Body of pancreas (tissue), 4 donors: Measurements from ENCODE around the gene EEF1AKMT3. TPM values are rescaled to one million over a fixed set of nuclear protein-coding genes. Genes with fewer than 3 reads are reported as not detected.
A peak's percentile ranks its signal among the peaks of the same experiment; 100 is the strongest.

ENCODE experiments used
- ATAC-seq: fragments of 150-250 bp; one replicate; pipeline ENCODE4 v1.9.1; 2016
- DNase-seq, 4 donors: peaks; one replicate each; pipeline ENCODE4 v3.0.0-alpha.2; 2019
- H3K27ac ChIP-seq, 4 donors: fragments of 200-600 bp; sonication (generic); 1 replicate in 3 of 4; 2 replicates in 1 of 4; pipeline versions ENCODE4 v1.5.1 to v1.6.1; 2016 to 2019; ENCODE audit warnings: mild to moderate bottlenecking in 1 of 4, mixed read lengths in 1 of 4, moderate library complexity in 1 of 4
- H3K27me3 ChIP-seq, 2 donors: fragments of 200-600 bp; sonication (generic); one replicate each; pipeline ENCODE4 v1.6.0; 2016; ENCODE audit warnings: mild to moderate bottlenecking in 1 of 2
- H3K36me3 ChIP-seq, 2 donors: fragments of 200-600 bp; sonication (generic); replicated peaks in 1 of 2; 2 replicates each; pipeline ENCODE4 v1.5.1; 2016; ENCODE audit warnings: low read depth in 2 of 2; ENCODE audit not compliant: insufficient read depth in 1 of 2
- H3K4me1 ChIP-seq: fragments of 200-600 bp; sonication (generic); one replicate; pipeline ENCODE4 v1.6.0; 2016
- H3K4me3 ChIP-seq, 2 donors: fragments of 200-600 bp; sonication (generic); 1 replicate in 1 of 2; 2 replicates in 1 of 2; pipeline ENCODE4 v1.5.1; 2016 to 2019
- H3K9me3 ChIP-seq, 3 donors: fragments of 200-600 bp; sonication (generic); 1 replicate in 2 of 3; 2 replicates in 1 of 3; pipeline ENCODE4 v1.5.1; 2016
- CTCF ChIP-seq, 7 experiments: fragments of 450-650 bp in 4 of 7; fragments of 200-600 bp in 3 of 7; sonication (generic) in 3 of 7; IDR thresholded peaks; one replicate each; pipeline ENCODE4 v1.5.1; 2016 to 2019; ENCODE audit warnings: antibody characterized with exemption in 7 of 7
- POLR2A ChIP-seq, 3 donors: fragments of 450-650 bp; IDR thresholded peaks; one replicate each; pipeline ENCODE4 v1.6.1; 2016; ENCODE audit warnings: antibody characterized with exemption in 3 of 3, mild to moderate bottlenecking in 2 of 3
- WGBS, 2 donors: methylation state at CpG; one replicate each; pipeline ENCODE4 v1.1.5; 2017; 5-methylcytosine and 5-hydroxymethylcytosine counted together
- intact Hi-C: fragments of 100-400 bp; cut with DNase I; formaldehyde crosslinking; loops from one replicate; pipeline ENCODE4 v1.15.1; 2023
- total RNA-seq, 2 donors: library from RNA; depleted of rRNA; stranded (reverse); fragments of >200 nt; gene quantifications; one replicate each; pipeline ENCODE4 v1.1.0, GENCODE V29; 2016

EEF1AKMT3 gene
- total RNA-seq, 2 donors from 2014 or later = 11.2 to 15.0 TPM

- DNase-seq = peak; percentile 80 to 84 (median 82)
- no peaks in the 10 kb centered on the region for H3K36me3 ChIP-seq
- peak overlapping the region; percentile 44 to 82 (median 64) for H3K27ac ChIP-seq
- WGBS, 2 donors = 2 to 8% methylated on average over 12 to 17 of the region's 17 CpGs
- peaks cover 32% of the 10 kb centered on the region for H3K4me1 ChIP-seq
- peak overlapping the region in 1 of 2 donors; percentile 16 for H3K4me3 ChIP-seq
- TF ChIP-seq CTCF (IDR thresholded peaks at IDR 0.05) (no peak), POLR2A (IDR thresholded peaks at IDR 0.05) (peak; percentile 56 to 89 (median 85))
- no peaks in the 10 kb centered on the region for H3K9me3 ChIP-seq
- no peaks in the 10 kb centered on the region for H3K27me3 ChIP-seq
- ATAC-seq = peak; percentile 87
- intact Hi-C loops = no loop called here
Observed at GRCh38 chr12:57764662-57765002, 7.8 kb upstream of the EEF1AKMT3 start.

- H3K9me3 ChIP-seq = no peaks in the 10 kb centered on the region
- H3K4me1 ChIP-seq = peaks cover 32% of the 10 kb centered on the region
- ATAC-seq (peak; percentile 51), DNase-seq (peak; percentile 42 to 54 (median 48))
- 0 to 3% methylated on average over 12 to 54 of the region's 60 CpGs for WGBS, 2 donors
- intact Hi-C loops = no loop called here
- H3K27ac ChIP-seq = peak overlapping the region; percentile 44 to 82 (median 64)
- peak; percentile 7 to 28 (median 18) for TF ChIP-seq POLR2A (IDR thresholded peaks at IDR 0.05)
- TF ChIP-seq CTCF (IDR thresholded peaks at IDR 0.05) = peak in 4 of 7 experiments; percentile 5 to 16 (median 14)
- peak overlapping the region; percentile 16 to 19 for H3K4me3 ChIP-seq
- peaks cover 0 to 3% of the 10 kb centered on the region in 2 donors for H3K36me3 ChIP-seq
- no peaks in the 10 kb centered on the region for H3K27me3 ChIP-seq
Observed at GRCh38 chr12:57765003-57765697, 7.3 kb upstream of the EEF1AKMT3 start.

GRCh38 chr12:57765698-57766463 lies 6.5 kb upstream of the EEF1AKMT3 start:
- H3K27me3 ChIP-seq = no peaks in the 10 kb centered on the region
- ATAC-seq = peak; percentile 22
- DNase-seq = peak in 2 of 4 donors; percentile 38
- H3K4me3 ChIP-seq = peak overlapping the region; percentile 16 to 19
- TF ChIP-seq CTCF (IDR thresholded peaks at IDR 0.05) = no peak
- peak in 1 of 3 donors; percentile 9 for TF ChIP-seq POLR2A (IDR thresholded peaks at IDR 0.05)
- H3K27ac ChIP-seq = peak overlapping the region in 1 of 4 donors; percentile 44
- intact Hi-C loops = no loop called here
- peaks cover 38% of the 10 kb centered on the region for H3K4me1 ChIP-seq
- H3K9me3 ChIP-seq = no peaks in the 10 kb centered on the region
- H3K36me3 ChIP-seq = peaks cover 0 to 6% of the 10 kb centered on the region in 2 donors
- WGBS, 2 donors = 2 to 6% methylated on average over 14 to 40 of the region's 40 CpGs

- peak in 1 of 4 donors; percentile 37 for DNase-seq
- Histone ChIP-seq H3K4me1 (peaks cover 46% of the 10 kb centered on the region), H3K27me3 (no peaks in the 10 kb centered on the region), H3K36me3 (peaks cover 0 to 6% of the 10 kb centered on the region in 2 donors), H3K27ac (no peak within 1 kb of the TSS), H3K9me3 (no peaks in the 10 kb centered on the region), H3K4me3 (peak within 1 kb of the TSS in 1 of 2 donors; percentile 19)
- TF ChIP-seq POLR2A (IDR thresholded peaks at IDR 0.05) = peak in 1 of 3 donors; percentile 7
- no peak for TF ChIP-seq CTCF (IDR thresholded peaks at IDR 0.05)
- 4 to 5% methylated on average over 26 to 38 of the region's 38 CpGs for WGBS, 2 donors
- intact Hi-C loops = no loop called here
- peak; percentile 5 for ATAC-seq
Observed at GRCh38 chr12:57766464-57767304, 5.7 kb upstream of the EEF1AKMT3 start, which contains the start of gene CYP27B1. TSS of gene CYP27B1 (minus strand) at chr12:57767078. CDS start at chr12:57767041, 37 bp downstream.
